B cell (primary cell): ENCODE data around the gene FMNL1.

Experiments used
- CTCF ChIP-seq: fragments of 200-600 bp; IDR thresholded peaks from one replicate; pipeline ENCODE4 v1.8.0; 2022; ENCODE audit warnings: antibody characterized with exemption, mild to moderate bottlenecking
- EZH2 ChIP-seq: IDR thresholded peaks from 2 replicates; pipeline ENCODE4 v1.6.1; 2012; ENCODE audit warnings: borderline replicate concordance, low read depth, mild to moderate bottlenecking, moderate library complexity, low read length; ENCODE audit not compliant: insufficient read depth, poor library complexity, severe bottlenecking

GRCh38 chr17:45231481-45232116, 9.9 kb downstream of the FMNL1 start:
- peak; percentile 24 for TF ChIP-seq CTCF
- no peak for TF ChIP-seq EZH2
